CD14-positive monocyte (primary cell): Measurements from ENCODE around the gene RUNX2. TPM values are rescaled to one million over a fixed set of nuclear protein-coding genes. Genes with fewer than 3 reads are reported as not detected.
A peak's percentile ranks its signal among the peaks of the same experiment; 100 is the strongest.

Source experiments
- DNase-seq, 3 donors: peaks; one replicate each; pipeline ENCODE4 v3.0.0-alpha.2; 2011 to 2022
- H2AFZ ChIP-seq: 2 replicates; pipeline ENCODE4 v1.6.0; 2012; ENCODE audit warnings: mild to moderate bottlenecking, low read depth, low read length, inconsistent platforms; ENCODE audit not compliant: insufficient read depth, poor library complexity, severe bottlenecking
- H3K27ac ChIP-seq, 2 donors: 1 replicate in 1 of 2; 2 replicates in 1 of 2; pipeline ENCODE4 v1.5.1; 2012 to 2013; ENCODE audit warnings: low read length in 2 of 2, control low read depth in 1 of 2, inconsistent platforms in 1 of 2, low read depth in 1 of 2, mild to moderate bottlenecking in 1 of 2
- H3K27me3 ChIP-seq, 2 donors: one replicate each; pipeline versions ENCODE4 v1.6.0 to v1.6.1; 2011 to 2013; ENCODE audit warnings: low read length in 2 of 2; ENCODE audit not compliant: control insufficient read depth in 2 of 2, insufficient read depth in 2 of 2
- H3K36me3 ChIP-seq, 2 donors: replicated peaks in 1 of 2; 1 replicate in 1 of 2; 2 replicates in 1 of 2; pipeline versions ENCODE4 v1.5.1 to v1.6.1; 2012 to 2013; ENCODE audit warnings: low read length in 2 of 2, control low read depth in 1 of 2, inconsistent platforms in 1 of 2, mild to moderate bottlenecking in 1 of 2; ENCODE audit not compliant: insufficient read depth in 2 of 2, control insufficient read depth in 1 of 2
- H3K4me1 ChIP-seq, 2 donors: 1 replicate in 1 of 2; 2 replicates in 1 of 2; pipeline versions ENCODE4 v1.5.1 to v1.6.1; 2012 to 2013; ENCODE audit warnings: low read length in 2 of 2, control low read depth in 1 of 2, inconsistent platforms in 1 of 2, mild to moderate bottlenecking in 1 of 2, moderate library complexity in 1 of 2; ENCODE audit not compliant: insufficient read depth in 2 of 2, control insufficient read depth in 1 of 2
- H3K4me2 ChIP-seq: replicated peaks from 2 replicates; pipeline ENCODE3; 2012; ENCODE audit warnings: low read length, moderate library complexity, mild to moderate bottlenecking; ENCODE audit not compliant: poor library complexity, severe bottlenecking; ENCODE audit errors: extremely low read depth
- H3K4me3 ChIP-seq, 3 experiments: fragments of 200-600 bp in 1 of 3; sonication (generic) in 1 of 3; replicated peaks in 1 of 3; 1 replicate in 2 of 3; 2 replicates in 1 of 3; pipeline ENCODE4 v1.5.1; 2011 to 2013; ENCODE audit warnings: low read length in 3 of 3, mild to moderate bottlenecking in 3 of 3, control low read depth in 2 of 3, low read depth in 2 of 3, inconsistent platforms in 1 of 3, moderate library complexity in 1 of 3
- H3K79me2 ChIP-seq: 2 replicates; pipeline ENCODE4 v1.6.0; 2012; ENCODE audit warnings: mild to moderate bottlenecking, control low read depth, inconsistent platforms, low read length, moderate library complexity; ENCODE audit not compliant: insufficient read depth
- H3K9ac ChIP-seq: 2 replicates; pipeline ENCODE4 v1.6.0; 2017; ENCODE audit warnings: low read length, mild to moderate bottlenecking; ENCODE audit not compliant: insufficient read depth, poor library complexity, severe bottlenecking
- H3K9me3 ChIP-seq, 2 donors: replicated peaks in 1 of 2; 1 replicate in 1 of 2; 2 replicates in 1 of 2; pipeline versions ENCODE4 v1.5.1 to v1.6.1; 2012 to 2013; ENCODE audit warnings: low read length in 2 of 2, control low read depth in 1 of 2; ENCODE audit not compliant: control insufficient read depth in 1 of 2, insufficient read depth in 1 of 2
- H4K20me1 ChIP-seq: 2 replicates; pipeline ENCODE4 v1.6.0; 2012; ENCODE audit warnings: mild to moderate bottlenecking, low read length, control low read depth, moderate library complexity; ENCODE audit not compliant: insufficient read depth
- H3K27ac Mint-ChIP-seq, 7 donors: one replicate each; pipeline ENCODE4 v1.8.0; 2020; ENCODE audit warnings: mild to moderate bottlenecking in 7 of 7, mixed read lengths in 7 of 7, moderate library complexity in 6 of 7, inconsistent platforms in 2 of 7
- H3K27me3 Mint-ChIP-seq, 3 donors: one replicate each; pipeline ENCODE4 v1.8.0; 2021 to 2022; ENCODE audit warnings: low read depth in 3 of 3, mild to moderate bottlenecking in 3 of 3, mixed read lengths in 3 of 3, moderate library complexity in 3 of 3, inconsistent platforms in 1 of 3
- H3K36me3 Mint-ChIP-seq, 2 donors: one replicate each; pipeline ENCODE4 v1.8.0; 2020; ENCODE audit warnings: mixed read lengths in 2 of 2, inconsistent platforms in 1 of 2, mild to moderate bottlenecking in 1 of 2
- H3K4me1 Mint-ChIP-seq: one replicate; pipeline ENCODE4 v1.8.0; 2020; ENCODE audit warnings: mild to moderate bottlenecking, mixed read lengths
- H3K4me3 Mint-ChIP-seq, 2 donors: one replicate each; pipeline ENCODE4 v1.8.0; 2020; ENCODE audit warnings: mild to moderate bottlenecking in 2 of 2, mixed read lengths in 2 of 2, moderate library complexity in 1 of 2
- H3K9me3 Mint-ChIP-seq, 7 donors: one replicate each; pipeline ENCODE4 v1.8.0; 2020 to 2022; ENCODE audit warnings: mixed read lengths in 7 of 7, mild to moderate bottlenecking in 6 of 7, moderate library complexity in 6 of 7, inconsistent platforms in 2 of 7
- WGBS: methylation state at CpG from one replicate; pipeline ENCODE4 v1.1.5; 2013; ENCODE audit warnings: missing lambda C conversion rate; ENCODE audit not compliant: insufficient coverage; 5-methylcytosine and 5-hydroxymethylcytosine counted together
- intact Hi-C, 2 donors: fragments of 100-400 bp; cut with micrococcal nuclease; formaldehyde crosslinking; loops; one replicate each; pipeline versions ENCODE4 v1.15.0 to v1.15.1; 2023
- polyA plus RNA-seq, 3 donors: library from polyadenylated mRNA; depleted of rRNA in 1 of 3; unstranded in 2 of 3; stranded (reverse) in 1 of 3; fragments of 300-500 nt in 2 of 3; fragments of >200 nt in 1 of 3; fragmentation: Illumina TruSeq in 2 of 3; gene quantifications; 1 replicate in 2 of 3; 2 replicates in 1 of 3; pipeline ENCODE4 v1.2.3, GENCODE V29; 2012 to 2021
- TF ChIP-seq, protein P1 (sequence below): fragments of 200-600 bp; IDR thresholded peaks from one replicate; pipeline ENCODE4 v1.8.0; 2022; ENCODE audit warnings: antibody characterized with exemption, mild to moderate bottlenecking

Gene RUNX2
- polyA plus RNA-seq, 3 donors: 1.3 to 5.0 (median 2.5) TPM

DNA sequence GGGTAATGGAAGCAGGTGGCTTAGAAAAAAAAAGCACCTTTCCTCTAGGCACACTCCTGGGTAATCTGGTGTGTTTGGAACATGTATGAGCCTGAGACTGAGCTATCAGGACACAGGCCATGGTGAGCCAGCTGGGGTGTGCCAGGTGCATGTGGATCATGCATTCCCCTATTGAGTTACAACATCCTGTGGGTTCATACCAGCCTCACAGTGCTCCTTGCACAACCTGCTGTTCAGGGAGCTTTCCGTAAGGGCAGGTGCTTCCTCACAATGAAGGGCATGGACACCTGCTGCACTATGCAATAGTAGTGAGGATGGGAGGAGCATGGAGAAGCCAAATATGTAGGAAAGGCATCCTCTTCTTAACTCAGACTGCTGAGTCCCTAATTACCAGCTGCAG is 246.8 kb downstream of the RUNX2 start:
- no peak overlapping the region for H3K4me3 ChIP-seq
- no peak overlapping the region for H2AFZ ChIP-seq
- no CpG with 5 or more reads among the region's 1 CpG for WGBS
- no peaks in the 10 kb centered on the region for H3K36me3 ChIP-seq
- Mint-ChIP-seq H3K4me1 (peaks cover 4% of the 10 kb centered on the region), H3K27me3 (peaks cover 0 to 1% (median 0%) of the 10 kb centered on the region in 3 donors), H3K36me3 (no peaks in the 10 kb centered on the region), H3K27ac (peak overlapping the region in 1 of 7 donors; percentile 32), H3K9me3 (peaks cover 0 to 3% (median 0%) of the 10 kb centered on the region in 7 donors), H3K4me3 (no peak overlapping the region)
- H3K4me2 ChIP-seq: no peak overlapping the region
- no peak overlapping the region for H3K27ac ChIP-seq
- DNase-seq: no peak
- intact Hi-C loops: no loop called here
- no peaks in the 10 kb centered on the region for H3K79me2 ChIP-seq
- TF ChIP-seq, protein P1, sequence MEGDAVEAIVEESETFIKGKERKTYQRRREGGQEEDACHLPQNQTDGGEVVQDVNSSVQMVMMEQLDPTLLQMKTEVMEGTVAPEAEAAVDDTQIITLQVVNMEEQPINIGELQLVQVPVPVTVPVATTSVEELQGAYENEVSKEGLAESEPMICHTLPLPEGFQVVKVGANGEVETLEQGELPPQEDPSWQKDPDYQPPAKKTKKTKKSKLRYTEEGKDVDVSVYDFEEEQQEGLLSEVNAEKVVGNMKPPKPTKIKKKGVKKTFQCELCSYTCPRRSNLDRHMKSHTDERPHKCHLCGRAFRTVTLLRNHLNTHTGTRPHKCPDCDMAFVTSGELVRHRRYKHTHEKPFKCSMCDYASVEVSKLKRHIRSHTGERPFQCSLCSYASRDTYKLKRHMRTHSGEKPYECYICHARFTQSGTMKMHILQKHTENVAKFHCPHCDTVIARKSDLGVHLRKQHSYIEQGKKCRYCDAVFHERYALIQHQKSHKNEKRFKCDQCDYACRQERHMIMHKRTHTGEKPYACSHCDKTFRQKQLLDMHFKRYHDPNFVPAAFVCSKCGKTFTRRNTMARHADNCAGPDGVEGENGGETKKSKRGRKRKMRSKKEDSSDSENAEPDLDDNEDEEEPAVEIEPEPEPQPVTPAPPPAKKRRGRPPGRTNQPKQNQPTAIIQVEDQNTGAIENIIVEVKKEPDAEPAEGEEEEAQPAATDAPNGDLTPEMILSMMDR: no peak
- H3K4me1 ChIP-seq: no peaks in the 10 kb centered on the region
- H3K9ac ChIP-seq: no peak overlapping the region
- no peaks in the 10 kb centered on the region for H4K20me1 ChIP-seq
- no peaks in the 10 kb centered on the region for H3K27me3 ChIP-seq
- H3K9me3 ChIP-seq: no peaks in the 10 kb centered on the region

DNA sequence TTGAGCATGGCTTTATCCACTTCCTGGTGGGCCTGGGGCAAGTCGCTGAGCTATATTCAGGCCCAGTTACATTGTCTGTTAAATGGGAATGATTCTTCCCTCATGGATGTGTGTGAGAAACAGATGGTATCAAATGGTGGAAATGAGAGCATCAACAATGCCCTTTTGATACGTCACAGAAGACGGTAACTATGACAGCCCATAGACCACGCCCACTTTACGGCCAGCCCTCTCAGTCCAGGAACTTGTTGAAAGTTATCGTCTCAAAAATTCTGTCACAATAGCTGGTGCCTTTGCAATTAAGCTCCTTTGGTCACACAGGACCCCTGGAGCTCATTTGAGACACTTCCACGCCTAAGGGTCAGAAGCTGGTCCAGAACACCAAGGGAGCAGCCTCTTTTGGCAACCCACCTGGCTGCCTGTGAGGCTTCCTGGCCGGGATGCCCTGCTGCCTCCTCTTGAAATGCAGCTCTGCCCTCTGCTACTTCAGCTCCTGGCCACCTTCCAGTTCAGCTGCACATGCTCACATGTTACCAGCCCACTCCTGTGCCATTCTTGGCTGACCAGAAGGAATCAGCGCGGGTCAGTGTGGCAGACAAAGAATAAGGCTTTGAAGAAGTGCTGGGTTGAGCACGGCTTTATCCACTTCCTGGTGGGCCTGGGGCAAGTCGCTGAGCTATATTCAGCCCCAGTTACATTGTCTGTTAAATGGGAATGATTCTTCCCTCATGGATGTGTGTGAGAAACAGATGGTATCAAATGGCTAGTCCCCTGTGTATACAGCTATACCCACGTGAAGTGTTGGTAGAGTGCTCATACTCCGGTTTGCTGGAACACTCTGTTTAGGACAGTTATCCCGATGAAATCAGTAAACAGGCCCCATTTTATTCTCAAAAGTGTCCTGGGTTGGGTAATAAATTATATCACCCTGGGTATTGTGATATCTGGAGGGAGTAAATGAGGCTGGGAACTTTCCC is 248.8 kb downstream of the RUNX2 start:
- Histone ChIP-seq H3K4me3 (no peak overlapping the region), H4K20me1 (no peaks in the 10 kb centered on the region), H3K79me2 (no peaks in the 10 kb centered on the region), H3K9me3 (no peaks in the 10 kb centered on the region), H3K9ac (no peak overlapping the region), H2AFZ (no peak overlapping the region), H3K27ac (no peak overlapping the region), H3K4me2 (no peak overlapping the region), H3K4me1 (no peaks in the 10 kb centered on the region), H3K36me3 (no peaks in the 10 kb centered on the region), H3K27me3 (no peaks in the 10 kb centered on the region)
- no peak for DNase-seq
- peaks cover 0 to 1% (median 0%) of the 10 kb centered on the region in 3 donors for H3K27me3 Mint-ChIP-seq
- peaks cover 0 to 5% (median 1%) of the 10 kb centered on the region in 7 donors for H3K9me3 Mint-ChIP-seq
- no peak overlapping the region for H3K27ac Mint-ChIP-seq
- H3K4me1 Mint-ChIP-seq: peaks cover 4% of the 10 kb centered on the region
- TF ChIP-seq, protein P1: no peak
- no peaks in the 10 kb centered on the region for H3K36me3 Mint-ChIP-seq
- intact Hi-C loops: no loop called here
- no peak overlapping the region for H3K4me3 Mint-ChIP-seq
- WGBS: 98% methylated on average over 13 of the region's 15 CpGs
